SK-N-SH treated with all-trans-retinoic acid at 6 μM for 48 hours (cell line): ENCODE data around the gene TFF3.

Experiments
- ATAC-seq: fragments of 200-7000 bp; cut with Tn5 transposase; 3 replicates; pipeline ENCODE4 v1.9.1; 2020; ENCODE audit warnings: mild to moderate bottlenecking, moderate library complexity
- ARNTL ChIP-seq: fragments of 450-650 bp; formaldehyde crosslinking; IDR thresholded peaks from 2 replicates; pipeline ENCODE4 v1.5.0; 2020; ENCODE audit warnings: low read depth, mild to moderate bottlenecking, moderate library complexity, borderline replicate concordance
- BACH2 ChIP-seq: fragments of 250-450 bp; sonication (Bioruptor Pico); IDR thresholded peaks from 2 replicates; pipeline ENCODE4 v1.9.0; 2021; ENCODE audit warnings: mild to moderate bottlenecking, borderline replicate concordance
- CREB5 ChIP-seq: fragments of 250-450 bp; sonication (Bioruptor Pico); IDR thresholded peaks from 2 replicates; pipeline ENCODE4 v1.5.1; 2020; ENCODE audit warnings: low read depth, mild to moderate bottlenecking, moderate library complexity
- CSDC2 ChIP-seq: fragments of 250-450 bp; sonication (Bioruptor Pico); IDR thresholded peaks from 2 replicates; pipeline ENCODE4 v1.5.0; 2020; ENCODE audit warnings: mild to moderate bottlenecking, moderate library complexity
- ESRRG ChIP-seq: fragments of 250-450 bp; sonication (Bioruptor Pico); IDR thresholded peaks from 2 replicates; pipeline ENCODE4 v1.6.1; 2021; ENCODE audit warnings: mild to moderate bottlenecking
- GLIS3 ChIP-seq: fragments of 250-450 bp; sonication (Bioruptor Pico); IDR thresholded peaks from 2 replicates; pipeline ENCODE4 v1.5.0; 2020; ENCODE audit warnings: mild to moderate bottlenecking, moderate library complexity
- ISL1 ChIP-seq: fragments of 250-450 bp; sonication (Bioruptor Pico); IDR thresholded peaks from 2 replicates; pipeline ENCODE4 v2.1.2; 2022; ENCODE audit warnings: mild to moderate bottlenecking, moderate library complexity
- OSR1 ChIP-seq: fragments of 250-450 bp; sonication (Bioruptor Pico); IDR thresholded peaks from 2 replicates; pipeline ENCODE4 v1.8.0; 2022; ENCODE audit warnings: moderate library complexity, mild to moderate bottlenecking, inconsistent platforms
- PATZ1 ChIP-seq: fragments of 250-450 bp; sonication (Bioruptor Pico); IDR thresholded peaks from 2 replicates; pipeline ENCODE4 v1.8.0; 2020; ENCODE audit warnings: mild to moderate bottlenecking, moderate library complexity, borderline replicate concordance
- POU6F1 ChIP-seq: fragments of 250-450 bp; sonication (Bioruptor Pico); IDR thresholded peaks from 2 replicates; pipeline ENCODE4 v1.8.0; 2021; ENCODE audit warnings: low read depth, mild to moderate bottlenecking, moderate library complexity, borderline replicate concordance
- PPARA ChIP-seq: fragments of 250-450 bp; sonication (Bioruptor Pico); IDR thresholded peaks from 2 replicates; pipeline ENCODE4 v1.5.0; 2020; ENCODE audit warnings: mild to moderate bottlenecking, borderline replicate concordance
- RARB ChIP-seq: fragments of 250-450 bp; sonication (Bioruptor Pico); IDR thresholded peaks from 2 replicates; pipeline ENCODE4 v1.8.0; 2021; ENCODE audit warnings: mild to moderate bottlenecking, moderate library complexity
- SNAI2 ChIP-seq: fragments of 250-450 bp; sonication (Bioruptor Pico); IDR thresholded peaks from 2 replicates; pipeline ENCODE4 v1.5.0; 2020; ENCODE audit warnings: mild to moderate bottlenecking, moderate library complexity
- TCF4 ChIP-seq: fragments of 250-450 bp; sonication (Bioruptor Pico); IDR thresholded peaks from 2 replicates; pipeline ENCODE4 v1.8.0; 2021; ENCODE audit warnings: mild to moderate bottlenecking, moderate library complexity, borderline replicate concordance
- TOX ChIP-seq: fragments of 250-450 bp; sonication (Bioruptor Pico); IDR thresholded peaks from 2 replicates; pipeline ENCODE4 v1.8.0; 2021; ENCODE audit warnings: mild to moderate bottlenecking, moderate library complexity, borderline replicate concordance
- TSHZ2 ChIP-seq: fragments of 250-450 bp; sonication (Bioruptor Pico); IDR thresholded peaks from 2 replicates; pipeline ENCODE4 v1.5.0; 2020; ENCODE audit warnings: mild to moderate bottlenecking, moderate library complexity
- ZC3H10 ChIP-seq: fragments of 250-450 bp; sonication (Bioruptor Pico); IDR thresholded peaks from 2 replicates; pipeline ENCODE4 v1.5.1; 2021; ENCODE audit warnings: mild to moderate bottlenecking, moderate library complexity
- ZFP3 ChIP-seq: fragments of 250-450 bp; sonication (Bioruptor Pico); IDR thresholded peaks from 2 replicates; pipeline ENCODE4 v1.5.0; 2020; ENCODE audit warnings: mild to moderate bottlenecking, moderate library complexity
- ZFP30 ChIP-seq: fragments of 450-650 bp; formaldehyde crosslinking; IDR thresholded peaks from 2 replicates; pipeline ENCODE4 v1.5.0; 2022; ENCODE audit warnings: mild to moderate bottlenecking, moderate library complexity
- ZNF565 ChIP-seq: fragments of 450-650 bp; formaldehyde crosslinking; conservative IDR thresholded peaks from 2 replicates; pipeline ENCODE4 v1.5.0; 2020; ENCODE audit warnings: low read depth, mild to moderate bottlenecking, moderate library complexity
- ZNF70 ChIP-seq: fragments of 450-650 bp; formaldehyde crosslinking; IDR thresholded peaks from 2 replicates; pipeline ENCODE4 v1.5.0; 2020; ENCODE audit warnings: mild to moderate bottlenecking, moderate library complexity
- ZNF8 ChIP-seq: fragments of 450-650 bp; formaldehyde crosslinking; IDR thresholded peaks from 2 replicates; pipeline ENCODE4 v1.5.0; 2020; ENCODE audit warnings: mild to moderate bottlenecking, moderate library complexity

TFF3 gene

GRCh38 chr21:42358937-42359336 lies 43.7 kb upstream of the TFF3 start:
- TF ChIP-seq TOX (CRISPR knock-in tag), result no peak
- no peak for TF ChIP-seq ZNF8
- TF ChIP-seq ARNTL (CRISPR knock-in tag), result no peak
- no peak for TF ChIP-seq PPARA
- TF ChIP-seq TSHZ2 (CRISPR knock-in tag), result no peak
- no peak for TF ChIP-seq BACH2 (CRISPR knock-in tag)
- no peak for TF ChIP-seq RARB (CRISPR knock-in tag)
- TF ChIP-seq ZNF565 (CRISPR knock-in tag), result no peak
- no peak for TF ChIP-seq POU6F1 (CRISPR knock-in tag)
- TF ChIP-seq OSR1, result no peak
- no peak for TF ChIP-seq TCF4
- TF ChIP-seq ZFP30 (CRISPR knock-in tag), result no peak
- TF ChIP-seq PATZ1 (CRISPR knock-in tag), result no peak
- no peak for TF ChIP-seq CSDC2 (CRISPR knock-in tag)
- no peak for TF ChIP-seq ISL1
- no peak for TF ChIP-seq ZNF70 (CRISPR knock-in tag)
- no peak for TF ChIP-seq ZC3H10
- no peak for TF ChIP-seq CREB5 (CRISPR knock-in tag)
- no peak for TF ChIP-seq ZFP3 (CRISPR knock-in tag)
- no peak for TF ChIP-seq ESRRG
- no peak for ATAC-seq

- no peak for TF ChIP-seq TCF4
- no peak for TF ChIP-seq ARNTL (CRISPR knock-in tag)
- no peak for TF ChIP-seq ZNF70 (CRISPR knock-in tag)
- no peak for TF ChIP-seq ZNF8
- no peak for TF ChIP-seq ZNF565 (CRISPR knock-in tag)
- no peak for TF ChIP-seq GLIS3 (CRISPR knock-in tag)
- TF ChIP-seq OSR1, result no peak
- TF ChIP-seq RARB (CRISPR knock-in tag), result no peak
- no peak for TF ChIP-seq CSDC2 (CRISPR knock-in tag)
- no peak for TF ChIP-seq SNAI2 (CRISPR knock-in tag)
- TF ChIP-seq TSHZ2 (CRISPR knock-in tag), result no peak
- no peak for TF ChIP-seq PATZ1 (CRISPR knock-in tag)
- TF ChIP-seq ESRRG, result no peak
- TF ChIP-seq BACH2 (CRISPR knock-in tag), result no peak
- TF ChIP-seq PPARA, result no peak
- TF ChIP-seq ZFP3 (CRISPR knock-in tag), result no peak
- TF ChIP-seq ZC3H10, result no peak
- no peak for TF ChIP-seq ZFP30 (CRISPR knock-in tag)
- TF ChIP-seq POU6F1 (CRISPR knock-in tag), result no peak
- no peak for ATAC-seq
Measured at GRCh38 chr21:42358261-42358660, 43.1 kb upstream of the TFF3 start.
